Choroid plexus epithelial cell (primary cell): ENCODE measurements around the gene S100A14.

Experiments
- DNase-seq: peaks from one replicate; pipeline ENCODE4 v3.0.0-alpha.2; 2010; ENCODE audit warnings: low read depth
- H3K4me3 ChIP-seq: 2 replicates; pipeline ENCODE4 v1.5.1; 2011; ENCODE audit warnings: low read depth, mild to moderate bottlenecking, control low read depth, low read length, moderate library complexity
- CTCF ChIP-seq: conservative IDR thresholded peaks from 2 replicates; pipeline ENCODE4 v1.5.1; 2011; ENCODE audit warnings: low read depth, mild to moderate bottlenecking, control low read depth, inconsistent platforms, low read length, moderate library complexity

The S100A14 gene

GRCh38 chr1:153565529-153566374 lies 50.4 kb downstream of the S100A14 start, which contains the start of gene S100A2:
Gene S100A2 (minus strand): TSS chr1:153565844. CDS start chr1:153563877, 1,967 bp downstream.
- TF ChIP-seq CTCF, result no peak
- no peak within 1 kb of the TSS for H3K4me3 ChIP-seq
- peak; percentile 91 for DNase-seq
